Measurements from ENCODE around the gene GPR137. TPM values are rescaled to one million over a fixed set of nuclear protein-coding genes. Genes with fewer than 3 reads are reported as not detected.

The GPR137 gene
- total RNA-seq, 1 experiment from 2014 or later, result 14.9 TPM

GRCh38 chr11:64258356-64258755 lies 27.3 kb upstream of the GPR137 start:
- no peaks in the 10 kb centered on the region for H3K27me3 ChIP-seq
- no peaks in the 10 kb centered on the region for H3K9me3 ChIP-seq
- H3K4me3 ChIP-seq, result no peak overlapping the region
- peaks cover 55% of the 10 kb centered on the region for H3K36me3 ChIP-seq
- no peak for DNase-seq

GRCh38 chr11:64258946-64259532 lies 26.6 kb upstream of the GPR137 start:
- Histone ChIP-seq H3K4me3 (no peak overlapping the region), H3K27me3 (no peaks in the 10 kb centered on the region), H3K36me3 (peaks cover 55% of the 10 kb centered on the region), H3K9me3 (no peaks in the 10 kb centered on the region)
- no peak for DNase-seq

- no peaks in the 10 kb centered on the region for H3K9me3 ChIP-seq
- H3K27me3 ChIP-seq, result no peaks in the 10 kb centered on the region
- peaks cover 50% of the 10 kb centered on the region for H3K36me3 ChIP-seq
- DNase-seq, result no peak
- no peak overlapping the region for H3K4me3 ChIP-seq
Observed at GRCh38 chr11:64259533-64260067, 26.0 kb upstream of the GPR137 start.

GRCh38 chr11:64260147-64260708 lies 25.4 kb upstream of the GPR137 start:
- Histone ChIP-seq H3K9me3 (no peaks in the 10 kb centered on the region), H3K36me3 (peaks cover 43% of the 10 kb centered on the region), H3K4me3 (no peak overlapping the region), H3K27me3 (no peaks in the 10 kb centered on the region)
- DNase-seq, result no peak

- Histone ChIP-seq H3K27me3 (no peaks in the 10 kb centered on the region), H3K4me3 (no peak overlapping the region), H3K9me3 (no peaks in the 10 kb centered on the region), H3K36me3 (peaks cover 37% of the 10 kb centered on the region)
- DNase-seq, result no peak
Observed at GRCh38 chr11:64261556-64262080, 24.0 kb upstream of the GPR137 start.

- Histone ChIP-seq H3K9me3 (no peaks in the 10 kb centered on the region), H3K4me3 (no peak overlapping the region), H3K27me3 (no peaks in the 10 kb centered on the region), H3K36me3 (peaks cover 33% of the 10 kb centered on the region)
- no peak for DNase-seq
Observed at GRCh38 chr11:64262271-64263002, 23.2 kb upstream of the GPR137 start.

- Histone ChIP-seq H3K36me3 (peaks cover 31% of the 10 kb centered on the region), H3K27me3 (no peaks in the 10 kb centered on the region), H3K4me3 (no peak overlapping the region), H3K9me3 (no peaks in the 10 kb centered on the region)
- no peak for DNase-seq
Observed at GRCh38 chr11:64263021-64263946, 22.4 kb upstream of the GPR137 start.

- no peaks in the 10 kb centered on the region for H3K27me3 ChIP-seq
- H3K9me3 ChIP-seq, result no peaks in the 10 kb centered on the region
- no peak overlapping the region for H3K4me3 ChIP-seq
- H3K36me3 ChIP-seq, result peaks cover 25% of the 10 kb centered on the region
- no peak for DNase-seq
Observed at GRCh38 chr11:64263947-64264317, 21.7 kb upstream of the GPR137 start.

GRCh38 chr11:64264371-64264852 lies 21.2 kb upstream of the GPR137 start:
- H3K36me3 ChIP-seq, result peaks cover 22% of the 10 kb centered on the region

GRCh38 chr11:64265176-64266160 lies 20.2 kb upstream of the GPR137 start:
- Histone ChIP-seq H3K36me3 (peaks cover 14% of the 10 kb centered on the region), H3K4me3 (no peak overlapping the region), H3K27me3 (no peaks in the 10 kb centered on the region), H3K9me3 (no peaks in the 10 kb centered on the region)
- no peak for DNase-seq

More at GRCh38 chr11:64264371-64264852, 21.2 kb upstream of the GPR137 start:
- H3K4me3 ChIP-seq, result no peak overlapping the region
- H3K27me3 ChIP-seq, result no peaks in the 10 kb centered on the region
- no peak for DNase-seq
- no peaks in the 10 kb centered on the region for H3K9me3 ChIP-seq

- no peaks in the 10 kb centered on the region for H3K9me3 ChIP-seq
- DNase-seq, result no peak
- H3K27me3 ChIP-seq, result no peaks in the 10 kb centered on the region
- peaks cover 15% of the 10 kb centered on the region for H3K36me3 ChIP-seq
- no peak overlapping the region for H3K4me3 ChIP-seq
Observed at GRCh38 chr11:64266339-64266738, 19.3 kb upstream of the GPR137 start.

- H3K36me3 ChIP-seq, result peaks cover 17% of the 10 kb centered on the region
- no peaks in the 10 kb centered on the region for H3K27me3 ChIP-seq
- no peak for DNase-seq
- no peak overlapping the region for H3K4me3 ChIP-seq
- no peaks in the 10 kb centered on the region for H3K9me3 ChIP-seq
Observed at GRCh38 chr11:64267207-64267945, 18.3 kb upstream of the GPR137 start.

- DNase-seq, result peak; percentile 60
- Histone ChIP-seq H3K36me3 (peaks cover 11% of the 10 kb centered on the region), H3K9me3 (no peaks in the 10 kb centered on the region), H3K27me3 (no peaks in the 10 kb centered on the region), H3K4me3 (peak overlapping the region; percentile 60)
Observed at GRCh38 chr11:64268025-64268892, 17.4 kb upstream of the GPR137 start.
